Caki2 (cell line): ENCODE data around the gene LRRC8B. TPM values are rescaled to one million over a fixed set of nuclear protein-coding genes. Genes with fewer than 3 reads are reported as not detected.
A peak's percentile ranks its signal among the peaks of the same experiment; 100 is the strongest.
"Not testable (repeated sequence)": the region's sequence is repeated elsewhere in the genome, so short reads cannot be mapped to it uniquely, and the experiment has no call there.

Experiments used
- DNase-seq: peaks from one replicate; pipeline ENCODE4 v3.0.0-alpha.2; 2015; ENCODE audit warnings: low read depth
- in situ Hi-C: cut with HindIII; loops from 2 replicates; pipeline ENCODE4 v1.10.0; 2016; ENCODE audit warnings: low sequenced_read_pairs, low pct_unique_long_range_greater_than_20kb, mixed read lengths
- total RNA-seq: library from RNA; depleted of rRNA; stranded (reverse); fragments of >200 nt; shearing (Covaris generic); gene quantifications from 2 replicates; pipeline ENCODE4 v1.2.3, GENCODE V29; 2014; ENCODE audit warnings: low replicate concordance; rRNA removed

Gene LRRC8B
- total RNA-seq: 2.3 and 15.9 TPM in 2 replicates

- DNase-seq: peak; percentile 84
- in situ Hi-C loops: no loop called here
Measured at GRCh38 chr1:89524369-89525168, at the start of gene LRRC8B. TSS of gene LRRC8B (plus strand) at chr1:89524829. CDS start at chr1:89582651, 57,822 bp downstream.

DNA sequence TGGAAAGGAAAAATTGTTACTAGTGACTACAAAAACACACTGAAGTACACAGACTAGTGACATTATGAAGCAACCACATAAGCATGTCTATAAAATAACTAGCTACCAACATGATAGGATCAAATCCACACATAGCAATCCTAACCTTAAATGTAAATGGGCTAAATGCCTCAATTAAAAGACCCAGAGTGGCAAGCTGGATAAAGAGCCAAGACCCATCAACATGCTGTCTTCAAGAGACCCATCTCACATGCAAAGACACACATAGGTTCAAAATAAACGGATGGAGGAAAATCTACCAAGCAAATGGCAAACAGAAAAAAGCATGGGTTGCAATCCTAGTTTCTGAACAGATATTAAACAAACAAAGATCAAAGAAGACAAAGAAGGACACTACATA, 49.4 kb upstream of the LRRC8B start:
- no peak for DNase-seq
- in situ Hi-C loops: no loop called here

GRCh38 chr1:89476072-89476471, 48.6 kb upstream of the LRRC8B start:
- in situ Hi-C loops: no loop called here
- no peak for DNase-seq

- peak; percentile 38 for DNase-seq
- in situ Hi-C loops: no loop called here
Measured at GRCh38 chr1:89483010-89483756, 41.4 kb upstream of the LRRC8B start.

- DNase-seq: no peak
- in situ Hi-C loops: no loop called here
Measured at GRCh38 chr1:89483757-89484077, 40.9 kb upstream of the LRRC8B start.

GRCh38 chr1:89484092-89485038, 40.3 kb upstream of the LRRC8B start:
- in situ Hi-C loops: no loop called here
- no peak for DNase-seq

GRCh38 chr1:89487972-89488371, 36.7 kb upstream of the LRRC8B start:
- in situ Hi-C loops: no loop called here
- no peak for DNase-seq

GRCh38 chr1:89489047-89489729, 35.4 kb upstream of the LRRC8B start:
- in situ Hi-C loops: no loop called here
- DNase-seq: no peak

GRCh38 chr1:89490389-89490788, 34.2 kb upstream of the LRRC8B start:
- in situ Hi-C loops: no loop called here

GRCh38 chr1:89499320-89499719, 25.3 kb upstream of the LRRC8B start:
- DNase-seq: no peak
- in situ Hi-C loops: no loop called here

More at GRCh38 chr1:89490389-89490788, 34.2 kb upstream of the LRRC8B start:
- DNase-seq: no peak

DNA sequence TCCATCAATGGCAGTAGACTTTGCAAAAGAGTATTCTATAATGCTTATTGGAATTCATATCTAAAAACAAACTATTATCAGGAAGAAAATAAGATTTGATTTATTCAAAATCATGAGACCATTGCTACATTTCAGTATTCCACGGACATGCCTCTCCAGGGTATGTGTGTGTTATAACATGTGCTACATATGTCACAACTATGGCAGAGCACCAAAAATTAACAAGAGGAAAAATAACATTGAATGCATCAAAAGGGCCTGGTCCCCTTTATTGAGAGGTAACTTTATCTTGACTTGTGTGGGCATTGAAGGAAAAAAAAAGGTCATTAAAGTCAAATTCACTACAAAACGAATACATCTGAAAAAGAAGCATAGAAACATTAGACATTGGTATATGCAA, 22.6 kb upstream of the LRRC8B start:
- in situ Hi-C loops: no loop called here
- DNase-seq: no peak

DNA sequence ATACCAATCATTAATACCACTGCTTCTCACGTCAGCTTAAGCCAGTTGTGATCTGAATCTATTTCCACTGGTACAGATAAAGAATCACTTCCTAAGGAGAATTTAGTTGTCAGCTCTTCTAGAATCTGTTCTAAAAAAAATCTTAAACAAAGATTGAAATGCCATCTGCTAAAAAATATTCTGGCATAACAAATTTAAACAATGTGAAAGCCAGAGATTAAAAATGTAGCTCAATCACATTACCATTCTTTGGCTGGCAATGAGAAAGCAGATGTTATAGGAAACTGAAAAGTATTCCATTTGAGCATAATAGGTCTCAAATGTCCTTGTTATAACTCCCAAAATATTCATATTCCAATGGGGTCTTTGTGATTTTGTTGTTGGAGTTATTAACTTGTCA, 21.7 kb upstream of the LRRC8B start:
- DNase-seq: no peak
- in situ Hi-C loops: no loop called here

- in situ Hi-C loops: no loop called here
- no peak for DNase-seq
Measured at GRCh38 chr1:89503690-89504089, 20.9 kb upstream of the LRRC8B start.

GRCh38 chr1:89510061-89510460, 14.6 kb upstream of the LRRC8B start:
- in situ Hi-C loops, DNase-seq: not testable (repeated sequence)

DNA sequence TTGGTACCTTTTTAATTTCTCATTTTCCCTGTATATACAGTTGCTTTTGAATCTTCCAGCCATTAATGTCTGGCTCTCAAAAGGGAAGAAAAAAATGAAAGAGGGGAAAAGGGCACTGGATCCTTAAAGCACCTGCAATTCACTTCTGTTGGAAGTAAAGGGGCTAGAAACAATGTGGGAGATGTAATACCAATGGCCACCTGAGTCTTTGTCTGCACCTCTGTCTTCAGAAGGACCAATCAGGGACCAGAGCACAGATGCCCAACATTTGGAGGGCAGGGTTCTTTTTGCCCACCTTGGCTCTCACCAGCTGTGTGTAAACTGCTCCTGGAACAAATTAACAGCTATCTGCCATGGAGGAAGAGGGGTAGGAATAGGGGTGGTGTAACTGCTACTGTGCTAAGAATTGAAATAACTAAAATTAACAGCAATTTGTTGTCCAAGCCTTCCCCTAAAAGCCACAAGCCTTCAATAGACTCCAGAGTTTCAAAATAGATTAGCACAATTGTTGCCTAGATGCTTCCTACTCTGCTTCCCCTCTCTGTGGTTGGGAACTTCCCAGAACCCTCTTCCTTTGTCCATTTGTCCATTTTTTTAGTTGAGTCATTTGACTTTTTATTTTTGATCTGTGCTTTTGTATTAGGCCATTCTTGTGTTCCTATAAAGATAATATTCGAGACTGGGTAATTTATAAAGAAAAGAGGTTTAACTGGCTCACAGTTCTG, 11.5 kb upstream of the LRRC8B start:
- no peak for DNase-seq
- in situ Hi-C loops: no loop called here

GRCh38 chr1:89516055-89516454, 8.6 kb upstream of the LRRC8B start:
- in situ Hi-C loops: no loop called here
- peak; percentile 41 for DNase-seq

GRCh38 chr1:89518221-89518631, 6.4 kb upstream of the LRRC8B start:
- no peak for DNase-seq
- in situ Hi-C loops: no loop called here
